Measurements from ENCODE around the gene BRD3.

BRD3 gene

DNA sequence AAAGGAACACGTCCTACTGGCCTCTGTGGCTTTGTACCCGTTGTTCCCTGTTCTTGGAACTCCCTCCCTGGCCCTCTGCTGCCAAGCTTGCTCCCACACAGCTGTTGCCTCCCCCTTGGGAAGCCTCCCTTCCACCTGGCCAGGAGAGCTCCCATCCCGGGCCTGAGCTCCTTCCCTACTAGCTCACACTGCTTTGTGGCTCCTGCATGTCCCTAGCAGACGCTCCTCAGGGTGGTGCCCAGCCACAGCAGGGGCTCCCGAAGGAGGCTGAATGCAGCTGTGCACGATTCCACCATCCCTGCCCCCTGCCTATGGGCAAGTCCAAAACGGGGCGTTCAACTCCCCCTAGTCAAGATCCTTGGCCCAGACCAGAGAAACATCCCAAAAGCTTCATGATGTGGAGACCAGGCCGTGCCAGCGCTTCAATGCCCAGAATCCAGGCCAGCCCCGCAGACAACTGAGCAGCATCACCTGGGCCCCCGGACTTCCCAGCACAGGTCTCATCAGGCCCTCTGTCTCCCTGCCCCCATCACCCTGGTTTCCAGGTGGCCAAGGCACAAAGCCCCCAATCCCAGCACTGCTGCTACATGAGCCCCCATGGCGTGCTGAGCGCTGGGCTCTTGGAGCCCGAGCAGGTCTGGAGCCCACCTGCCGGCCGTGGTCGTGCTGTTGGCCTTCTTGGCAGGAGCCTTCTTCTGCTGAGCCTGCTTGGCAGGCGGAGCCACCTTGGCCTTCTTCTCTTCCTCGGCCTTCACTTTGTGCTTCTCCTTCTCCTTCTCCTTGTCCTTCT is 28.2 kb downstream of the BRD3 start:
- DNase-seq (ENCODE audit: low read depth): no peak

DNA sequence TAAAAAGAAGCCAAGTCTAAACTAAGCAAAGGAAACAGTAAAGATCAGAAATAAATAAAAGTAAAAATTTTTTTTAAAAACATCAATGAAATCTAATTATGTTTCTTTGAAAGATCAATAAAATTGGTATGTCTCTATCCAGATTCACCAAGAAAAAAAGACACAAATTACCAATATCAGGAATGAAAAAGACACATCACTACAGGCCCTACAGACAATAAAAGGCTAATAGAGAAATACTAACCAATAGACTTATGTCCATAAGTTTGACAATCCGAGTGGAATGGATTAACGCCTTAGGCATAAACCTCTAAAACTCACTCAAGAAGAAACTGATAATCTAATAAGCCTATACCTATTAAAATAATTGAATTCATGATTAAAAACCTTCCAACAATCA is 30.2 kb downstream of the BRD3 start:
- DNase-seq (ENCODE audit: low read depth): no peak

DNA sequence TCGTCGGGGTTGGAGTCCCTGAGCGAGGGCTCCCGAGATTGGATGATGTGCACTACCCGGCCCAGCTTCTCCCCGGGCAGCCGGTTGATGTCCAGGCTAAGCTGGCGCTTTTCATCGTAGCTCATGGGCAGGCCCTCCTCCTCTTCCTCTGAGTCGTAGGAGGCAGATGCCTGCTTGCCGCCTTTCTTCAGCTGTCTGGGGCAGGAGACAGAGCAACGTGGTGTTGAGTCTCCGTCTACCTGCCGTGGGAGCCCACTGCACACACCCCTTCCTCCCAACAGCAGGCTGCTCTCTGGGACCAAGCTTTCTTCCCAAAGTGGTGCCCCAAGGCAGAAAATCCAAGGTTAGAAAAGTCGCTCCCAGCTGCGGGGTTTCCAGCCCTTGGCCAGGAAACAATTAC is 31.7 kb downstream of the BRD3 start:
- DNase-seq (ENCODE audit: low read depth): no peak

GRCh38 chr9:134035041-134036039 is 32.5 kb downstream of the BRD3 start:
- no peak for DNase-seq (ENCODE audit: low read depth)

GRCh38 chr9:134034215-134035040 is 33.4 kb downstream of the BRD3 start:
- no peak for DNase-seq (ENCODE audit: low read depth)

- DNase-seq (ENCODE audit: low read depth): no peak
These were observed 34.2 kb downstream of the BRD3 start for GRCh38 chr9:134033516-134034214.

GRCh38 chr9:134032456-134033222 is 35.2 kb downstream of the BRD3 start:
- no peak for DNase-seq (ENCODE audit: low read depth)

GRCh38 chr9:134031783-134032182 is 36.0 kb downstream of the BRD3 start:
- no peak for DNase-seq (ENCODE audit: low read depth)

DNA sequence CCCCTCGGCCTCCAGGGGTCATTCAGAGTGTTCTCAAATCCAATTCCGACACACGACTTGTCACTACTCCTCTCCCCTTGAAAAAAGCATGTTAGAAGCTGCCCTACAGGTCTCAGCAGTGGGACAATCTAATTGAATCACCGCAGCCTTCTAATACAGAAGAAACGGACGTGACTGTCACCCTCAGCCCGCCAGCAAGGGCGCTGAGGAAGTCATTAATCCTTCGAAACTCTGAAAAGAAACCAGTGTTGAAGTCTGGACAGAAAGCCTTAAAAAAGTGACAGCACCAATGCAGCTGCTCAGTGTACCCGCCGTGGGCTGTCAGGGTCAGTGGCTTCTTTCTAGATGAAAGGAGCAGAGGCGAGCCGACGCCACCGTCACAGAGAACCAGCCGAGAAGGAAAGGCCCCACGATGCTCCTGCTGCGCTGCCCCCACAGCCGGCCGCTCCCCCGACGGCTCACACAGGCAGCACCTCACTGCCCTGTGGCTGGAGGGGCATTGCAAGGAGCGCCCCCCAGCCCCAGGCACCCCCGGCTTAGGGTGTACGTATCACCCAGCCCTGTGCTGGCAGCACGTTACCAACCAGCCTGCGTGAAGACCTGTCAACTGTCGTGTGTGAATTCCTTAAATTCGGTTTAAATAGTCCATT is 36.9 kb downstream of the BRD3 start:
- DNase-seq (ENCODE audit: low read depth): no peak

DNA sequence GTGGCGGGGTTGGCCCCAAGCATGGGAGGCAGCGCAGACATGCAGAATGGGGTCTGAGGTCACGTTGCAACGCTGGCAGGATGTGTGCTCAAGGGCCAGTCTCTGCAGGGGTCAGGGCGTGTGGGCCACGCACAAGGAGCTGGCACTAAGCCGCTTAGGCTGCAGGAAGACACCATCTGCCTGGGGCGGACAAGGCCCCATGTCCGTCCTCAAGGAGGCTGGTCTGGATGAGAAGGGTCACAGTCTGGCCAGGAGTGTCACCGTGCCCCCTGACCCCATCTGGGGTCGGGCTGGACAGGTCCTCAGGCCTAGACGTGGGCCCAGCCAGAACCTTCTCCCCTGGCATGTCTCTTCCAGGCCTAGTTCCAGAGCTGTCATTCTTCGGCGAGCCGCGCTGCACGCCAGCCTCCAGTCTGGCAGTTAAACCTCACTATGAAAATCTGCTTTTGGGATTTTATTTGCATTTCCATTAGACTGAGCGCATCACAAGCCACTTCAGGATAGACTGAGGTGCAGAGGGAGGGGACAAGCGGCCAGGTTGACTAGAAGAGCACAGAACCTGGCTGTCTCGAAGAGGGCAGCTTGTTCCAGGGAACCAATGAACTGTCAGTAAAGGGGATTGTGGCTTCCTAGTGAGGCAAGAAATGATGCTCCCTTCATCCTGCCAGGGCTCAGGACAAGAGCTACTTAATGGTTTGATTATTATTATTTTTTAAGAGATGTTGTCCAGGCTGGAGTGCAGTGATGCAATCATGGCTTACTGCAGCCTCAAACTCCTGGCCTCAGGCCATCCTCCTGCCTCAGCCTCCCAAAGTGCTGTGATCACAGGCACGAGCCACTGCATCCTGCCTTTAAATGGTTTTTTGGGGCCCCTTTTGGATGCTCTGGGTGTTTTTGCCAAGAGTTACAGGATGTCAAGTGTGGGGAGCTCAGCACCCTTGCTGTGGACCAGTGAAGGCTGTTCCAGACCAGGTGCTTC is 38.3 kb downstream of the BRD3 start:
- no peak for DNase-seq (ENCODE audit: low read depth)

GRCh38 chr9:134028575-134029247 is 39.1 kb downstream of the BRD3 start:
- DNase-seq (ENCODE audit: low read depth): no peak

DNA sequence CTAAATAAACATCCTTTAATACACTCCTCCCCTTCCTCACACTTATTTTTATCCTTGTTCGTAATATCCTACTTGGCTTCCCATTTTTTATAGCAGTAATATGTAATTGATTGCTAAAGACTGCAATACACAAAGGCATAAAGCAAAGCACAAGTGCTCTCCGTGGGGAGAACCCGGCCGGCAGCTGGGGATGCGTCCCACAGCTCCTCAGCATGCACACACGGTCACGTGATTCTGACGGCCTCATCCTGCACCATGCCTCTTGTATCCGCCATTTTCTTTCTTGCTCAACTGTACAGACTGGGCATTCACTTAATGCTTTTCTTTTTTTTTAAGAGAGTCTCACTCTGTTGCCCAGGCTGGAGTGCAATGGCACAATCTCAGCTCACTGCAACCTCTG is 39.8 kb downstream of the BRD3 start:
- DNase-seq (ENCODE audit: low read depth): no peak

GRCh38 chr9:134027561-134027960 is 40.3 kb downstream of the BRD3 start:
- DNase-seq (ENCODE audit: low read depth): no peak

DNA sequence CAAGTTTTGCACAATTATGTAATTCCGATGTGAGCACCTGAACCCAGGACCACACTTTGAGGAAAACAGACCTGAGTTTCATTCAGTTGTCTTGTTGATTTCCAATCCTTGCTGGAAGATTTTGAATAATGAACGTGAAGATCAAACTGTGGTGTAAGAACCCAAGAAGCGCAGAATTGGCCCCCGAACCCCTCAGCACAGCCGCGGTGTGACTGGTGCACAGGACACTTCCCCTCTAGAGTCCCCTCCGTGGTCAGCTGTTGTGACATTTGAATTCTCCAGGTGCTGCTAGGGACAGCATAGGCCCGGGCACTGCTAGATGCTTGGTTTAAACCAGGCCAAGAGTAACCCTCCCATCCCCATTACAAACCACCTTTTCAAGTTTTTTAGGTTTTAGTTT is 40.8 kb downstream of the BRD3 start:
- no peak for DNase-seq (ENCODE audit: low read depth)

- DNase-seq (ENCODE audit: low read depth): no peak
These were observed 41.2 kb downstream of the BRD3 start for GRCh38 chr9:134026581-134026980.

- no peak for DNase-seq (ENCODE audit: low read depth)
These were observed 42.0 kb downstream of the BRD3 start for GRCh38 chr9:134025606-134026541.

Measured in stromal cell of bone marrow (primary cell).